Measurements from ENCODE around the gene EZR.
A peak's percentile ranks its signal among the peaks of the same experiment; 100 is the strongest.
"Not testable (repeated sequence)": the region's sequence is repeated elsewhere in the genome, so short reads cannot be mapped to it uniquely, and the experiment has no call there.

The EZR gene

DNA sequence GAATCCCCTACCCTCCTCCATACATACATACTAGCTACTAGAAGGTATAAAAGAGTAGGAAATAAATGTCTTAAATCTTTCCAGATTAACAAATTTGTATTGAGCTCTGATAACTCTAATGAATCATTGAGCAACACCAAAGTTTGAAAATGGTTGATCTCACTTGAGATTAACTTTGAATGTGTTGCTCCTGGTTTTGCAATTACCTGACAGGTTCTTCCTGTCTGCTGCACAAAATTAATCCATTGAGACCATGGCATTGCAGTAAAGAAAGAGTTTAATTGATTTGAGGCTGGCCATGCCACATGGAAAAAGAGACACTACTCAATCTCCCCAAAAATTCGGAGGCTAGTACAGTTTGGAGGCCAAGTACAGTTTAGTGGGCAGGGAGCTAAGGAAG is 21.3 kb upstream of the EZR start:
- no peak for DNase-seq

DNA sequence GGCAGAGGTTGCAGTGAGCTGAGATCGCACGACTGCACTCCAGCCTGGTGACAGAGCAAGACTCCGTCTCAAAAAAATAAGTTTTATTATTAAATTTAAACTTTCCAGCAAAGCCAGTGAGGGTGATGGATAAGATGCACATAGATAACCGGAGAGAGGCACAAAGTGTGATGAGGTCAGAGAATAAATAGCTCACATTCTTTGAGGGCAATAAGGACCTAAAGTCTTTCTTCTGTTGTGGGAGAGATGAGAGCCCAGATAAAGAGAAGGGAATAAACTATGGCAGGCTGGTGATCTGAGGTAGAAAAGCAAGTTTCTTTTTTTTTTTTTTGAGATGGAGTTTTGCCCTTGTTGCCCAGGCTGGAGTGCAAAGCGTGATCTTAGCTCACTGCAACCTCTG is 20.6 kb upstream of the EZR start:
- no peak for DNase-seq

DNA sequence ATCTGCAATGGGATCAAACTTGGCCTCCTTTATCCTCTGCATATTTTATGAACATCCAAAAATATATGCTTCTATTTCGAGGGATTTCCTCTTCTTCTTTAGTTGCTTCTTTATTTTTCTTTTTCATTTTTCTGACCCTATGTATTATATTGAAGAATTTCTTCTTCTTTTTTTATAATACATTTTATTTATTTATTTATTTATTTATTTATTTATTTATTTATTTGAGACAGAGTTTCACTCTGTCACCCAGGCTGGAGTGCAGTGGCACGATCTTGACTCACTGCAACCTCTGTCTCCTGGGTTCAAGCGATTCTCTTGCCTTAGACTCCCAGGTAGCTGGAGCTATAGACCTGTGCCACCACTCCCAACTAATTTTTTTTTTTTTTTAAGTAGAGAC is 19.6 kb upstream of the EZR start:
- not testable (repeated sequence) for DNase-seq

DNA sequence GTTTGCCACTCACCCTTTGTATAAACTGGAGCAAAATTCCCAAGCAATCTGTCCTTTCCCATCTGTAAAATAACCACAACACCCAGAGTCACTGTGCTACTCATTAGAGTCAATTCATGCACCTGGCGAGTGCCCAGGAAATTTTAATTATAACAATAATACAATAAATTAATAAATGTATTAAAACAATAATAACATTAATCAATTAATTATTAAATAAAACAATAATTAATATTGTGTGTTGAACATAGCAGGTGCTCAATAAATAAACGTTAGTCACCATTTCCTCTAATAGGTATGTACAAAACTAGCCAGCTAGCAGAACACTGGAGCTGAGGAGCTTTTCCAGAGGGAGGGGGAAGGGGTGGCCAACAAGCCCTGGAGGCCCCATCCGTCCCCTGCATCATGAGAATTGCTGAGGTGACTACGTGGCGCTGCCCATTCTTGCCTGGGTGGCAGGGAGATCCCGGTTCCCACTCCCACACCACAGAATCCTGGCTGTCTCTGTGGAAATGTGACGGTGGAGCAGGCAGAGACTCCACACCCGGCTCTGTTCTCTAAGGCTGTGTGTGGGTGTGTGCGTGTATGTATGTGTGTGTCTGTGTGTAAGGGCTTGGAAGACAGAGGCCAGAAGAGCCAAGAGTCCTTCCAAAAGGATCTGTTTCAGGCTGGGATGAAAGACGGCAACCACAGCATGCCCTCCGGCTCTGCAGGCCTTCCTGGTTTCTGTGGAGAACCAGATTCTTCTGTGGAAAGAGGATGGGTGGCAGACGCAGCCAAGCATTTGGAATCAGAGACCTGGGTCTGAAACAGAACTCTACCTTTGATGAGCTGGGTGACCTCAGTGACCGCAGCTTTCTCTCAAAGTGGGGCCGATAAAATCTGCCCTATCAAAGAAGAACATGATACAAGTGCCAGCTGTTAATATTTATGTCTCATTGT is 18.8 kb upstream of the EZR start:
- no peak for DNase-seq

DNA sequence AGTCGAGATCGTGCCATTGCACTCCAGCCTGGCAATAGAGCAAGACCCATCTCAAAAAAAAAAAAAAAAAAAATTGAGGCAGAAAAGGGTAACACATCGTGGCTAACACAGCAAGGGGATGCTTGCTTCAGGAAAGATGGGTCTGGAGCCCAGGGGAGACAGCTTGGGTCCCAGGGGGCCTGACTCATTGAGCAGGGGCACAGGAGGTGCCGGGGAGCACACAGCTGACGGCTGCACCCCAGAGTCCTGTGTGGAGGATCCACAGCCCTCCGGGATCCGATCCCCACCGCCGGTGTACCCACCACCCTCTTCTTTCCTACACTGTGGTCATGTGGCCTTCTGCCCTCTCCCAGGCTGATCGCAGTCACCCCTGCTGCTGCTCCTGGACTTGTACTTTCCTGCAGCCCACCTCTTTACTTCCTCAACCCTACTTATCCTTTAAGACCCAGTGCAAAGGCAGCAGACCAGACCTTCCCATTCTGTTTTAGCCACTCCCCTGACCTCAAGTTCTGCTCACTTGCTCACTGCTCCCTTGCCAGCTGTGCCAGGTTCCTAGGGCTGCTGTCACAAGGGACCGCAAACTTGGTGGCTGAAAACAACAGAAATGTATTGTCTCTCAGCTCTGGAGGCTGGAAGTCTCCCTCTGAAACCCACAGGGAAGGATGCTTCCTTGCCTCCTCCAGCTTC is 17.6 kb upstream of the EZR start:
- no peak for DNase-seq

DNA sequence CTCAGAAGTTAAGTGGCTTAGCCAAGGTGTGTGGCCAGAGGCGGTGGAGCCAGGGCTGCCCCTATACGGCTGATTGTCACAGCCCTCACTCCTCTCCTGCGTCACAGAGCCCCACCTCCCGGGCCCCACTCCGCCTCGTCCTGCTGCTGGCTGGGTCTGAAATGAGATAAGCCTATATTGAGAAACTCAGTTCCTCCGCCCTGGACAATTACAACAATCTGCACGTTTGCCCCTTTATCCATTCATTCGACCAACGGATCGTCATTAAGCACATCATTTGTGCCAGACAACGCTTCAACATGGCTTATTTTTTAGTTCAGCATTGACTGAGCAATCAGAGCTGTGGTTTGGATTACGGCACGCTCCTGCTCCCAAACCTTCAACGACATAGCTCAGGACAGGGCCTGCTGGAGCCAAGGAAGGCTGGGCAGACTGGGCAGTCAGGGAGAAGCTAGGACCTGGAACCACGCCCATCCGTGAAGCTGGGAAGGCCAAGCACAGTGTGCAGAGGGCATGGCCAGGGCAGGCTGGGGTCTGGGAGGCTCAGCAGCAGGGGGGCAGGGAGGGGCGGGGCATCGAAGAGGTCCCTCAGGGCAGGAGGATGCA is 16.6 kb upstream of the EZR start:
- peak; percentile 60 for DNase-seq

DNA sequence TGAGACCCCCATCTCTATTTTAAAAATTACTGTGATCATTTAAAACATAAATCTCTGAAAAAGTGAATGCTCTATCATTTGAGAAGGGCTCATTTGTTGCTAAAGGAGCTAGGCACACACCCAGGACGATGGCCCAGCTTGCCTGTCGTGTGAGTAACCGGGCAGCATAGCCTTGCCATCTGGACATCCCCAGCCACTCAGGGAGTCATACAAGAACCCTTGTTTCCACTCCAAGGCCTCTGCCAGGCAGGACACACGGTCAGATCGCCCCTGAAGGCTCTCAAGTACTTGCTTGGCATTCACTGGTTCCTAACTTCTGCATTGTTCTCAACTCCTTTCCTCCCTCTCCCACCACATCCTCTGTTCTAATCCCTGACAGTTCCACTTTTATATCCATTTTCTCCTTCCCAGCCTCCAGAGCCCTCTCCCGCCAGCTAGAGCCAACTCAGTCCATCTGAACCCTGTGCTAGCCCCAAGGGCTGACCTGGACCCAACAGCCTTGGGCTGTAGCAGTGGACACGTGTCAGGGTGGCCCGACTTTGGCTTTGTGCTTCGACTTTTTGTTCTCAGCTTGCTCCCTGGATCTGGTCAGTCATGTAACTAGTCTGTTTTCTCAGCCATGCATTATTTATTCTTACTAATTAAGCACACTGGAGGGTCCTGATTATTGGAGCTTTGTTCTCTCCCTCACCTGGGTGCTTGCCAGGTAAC is 15.7 kb upstream of the EZR start:
- no peak for DNase-seq

DNA sequence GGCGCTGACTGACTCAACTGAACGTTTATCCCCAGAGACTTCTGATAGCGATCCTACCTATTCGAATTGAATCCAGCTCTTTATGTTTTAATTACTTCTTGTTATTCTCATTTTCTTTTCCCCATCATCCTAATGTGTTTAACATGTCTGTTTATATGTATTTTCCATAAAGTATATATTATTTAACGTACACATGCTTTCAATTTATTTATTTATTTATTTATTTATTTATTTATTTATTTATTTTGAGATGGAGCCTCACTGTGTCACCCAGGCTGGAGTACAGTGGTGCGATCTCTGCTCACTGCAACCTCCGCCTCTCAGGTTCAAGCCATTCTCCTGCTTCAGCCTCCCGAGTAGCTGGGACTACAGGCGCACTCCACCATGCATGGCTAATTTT is 13.6 kb upstream of the EZR start:
- DNase-seq, result not testable (repeated sequence)

DNA sequence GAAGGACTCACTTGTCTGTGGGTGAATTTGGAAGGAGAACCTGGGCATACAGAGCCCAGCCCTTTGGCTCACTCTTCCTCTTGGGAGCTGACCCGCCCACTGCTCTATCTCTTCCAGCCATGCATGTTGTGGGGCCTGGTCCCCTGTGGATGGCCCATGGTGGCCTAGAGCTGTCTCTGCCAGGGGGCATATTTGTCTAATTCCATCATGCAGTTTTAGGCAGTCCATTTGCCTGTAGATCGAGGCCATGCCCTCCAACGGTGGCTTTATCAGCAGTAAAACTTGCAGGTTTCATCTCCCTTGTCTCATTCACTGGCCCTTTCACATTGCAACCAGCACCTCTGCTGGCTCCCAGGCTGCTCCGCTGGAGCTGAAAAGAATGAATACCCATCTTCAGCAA is 12.9 kb upstream of the EZR start:
- DNase-seq, result no peak

DNA sequence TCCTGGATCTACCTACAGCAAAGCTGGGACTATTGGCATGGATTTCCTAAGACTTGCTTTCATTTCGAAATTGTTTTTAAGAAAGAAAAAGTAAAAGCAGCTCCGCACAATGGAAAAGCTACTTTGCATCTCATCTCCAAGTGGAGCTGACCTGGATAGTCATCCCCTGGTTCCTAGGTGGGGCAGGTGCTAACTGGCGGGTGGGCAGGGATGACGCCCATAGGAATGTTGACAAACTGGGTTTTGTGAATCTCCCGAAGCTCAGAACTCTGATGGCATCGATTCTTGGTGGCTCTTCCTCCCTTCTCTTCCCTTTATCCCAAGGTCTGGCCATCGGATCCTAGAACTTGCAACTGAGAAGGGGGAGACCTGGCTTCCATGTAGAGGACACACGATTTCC is 12.4 kb upstream of the EZR start:
- no peak for DNase-seq

DNA sequence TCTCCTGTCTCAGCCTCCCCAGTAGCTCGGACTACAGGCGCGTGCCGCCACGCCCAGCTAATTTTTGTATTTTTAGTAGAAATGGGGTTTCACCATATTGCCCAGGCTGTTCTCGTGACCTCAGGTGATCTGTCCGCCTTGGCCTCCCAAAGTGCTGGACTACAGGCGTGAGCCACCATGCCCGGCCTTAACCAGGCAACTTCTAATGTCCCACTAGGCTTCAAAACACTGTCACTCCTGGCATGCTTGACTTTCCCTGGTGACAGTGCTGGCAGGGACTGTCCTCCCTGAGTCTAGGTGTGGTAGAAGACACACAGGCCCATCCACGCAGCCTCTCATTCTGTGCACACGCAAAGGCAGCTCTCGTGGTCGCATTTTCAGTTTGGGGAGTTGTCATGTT is 11.6 kb upstream of the EZR start:
- DNase-seq, result no peak

DNA sequence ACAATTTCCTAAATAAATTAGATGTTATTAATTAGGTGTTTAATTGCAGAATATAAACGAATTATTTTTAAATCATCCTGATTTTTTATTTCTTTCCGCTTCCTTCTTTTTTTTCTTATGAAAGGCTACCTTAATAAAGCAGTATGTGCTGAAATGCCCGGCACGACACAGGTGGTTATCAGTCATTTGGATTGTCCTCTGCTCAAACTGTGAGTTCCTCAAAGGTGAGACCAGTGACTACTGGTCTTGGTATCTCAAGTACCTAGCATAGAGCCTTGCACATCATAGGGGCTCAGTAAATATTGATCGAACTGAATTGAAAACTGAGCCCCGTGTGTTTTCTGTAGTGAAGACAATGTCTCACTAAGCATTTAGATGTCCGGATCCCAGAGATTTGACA is 9.6 kb upstream of the EZR start:
- no peak for DNase-seq

DNA sequence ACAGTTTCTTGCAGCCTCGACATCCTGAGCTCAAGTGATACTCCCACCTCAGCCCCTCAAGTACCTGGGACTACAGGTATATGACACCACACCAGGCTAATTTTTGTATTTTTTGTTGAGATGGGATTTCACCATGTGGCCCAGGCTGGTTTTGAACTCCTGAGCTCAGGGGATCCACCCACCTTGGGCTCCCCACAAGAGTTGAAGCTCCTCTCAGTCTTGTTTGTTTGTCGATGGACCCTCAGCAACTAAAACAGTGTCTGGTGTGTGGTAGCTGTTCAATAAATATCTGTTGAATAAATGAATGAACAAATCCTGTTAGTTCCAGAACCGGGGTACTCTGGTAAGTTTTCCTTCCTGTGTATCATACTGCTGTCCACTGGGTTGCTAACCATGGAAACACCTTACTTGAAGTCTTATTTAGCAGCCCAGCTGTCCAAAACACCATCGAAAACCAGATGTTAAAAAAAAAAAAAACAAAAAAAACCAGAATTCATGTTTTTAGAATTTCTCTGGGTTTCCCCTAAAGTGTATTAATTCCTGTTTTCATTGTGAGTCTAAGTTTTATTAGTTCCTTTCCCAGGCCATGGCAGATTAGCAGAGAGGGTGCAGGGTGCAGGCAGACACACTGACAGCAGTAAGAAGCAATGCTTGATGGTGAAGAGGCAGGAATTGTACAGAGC is 7.8 kb upstream of the EZR start:
- DNase-seq, result no peak

DNA sequence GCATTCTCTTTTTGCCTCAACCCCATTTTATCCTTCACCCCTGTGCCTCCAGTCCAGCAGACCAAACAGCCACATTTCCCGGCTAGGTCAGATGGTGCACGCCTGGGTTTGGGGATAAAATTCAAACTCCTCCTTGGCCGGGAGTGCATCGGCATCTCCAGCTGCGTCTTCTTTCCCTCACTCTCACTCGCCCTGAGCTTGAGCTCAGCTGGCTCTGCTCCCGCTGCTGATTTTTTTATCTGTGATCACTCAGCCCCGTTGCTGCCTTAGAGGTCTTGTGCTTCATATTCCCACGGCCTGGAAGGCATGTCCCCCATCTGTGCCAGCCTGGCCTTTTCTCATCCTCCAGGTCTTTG is 6.8 kb upstream of the EZR start:
- DNase-seq, result no peak

DNA sequence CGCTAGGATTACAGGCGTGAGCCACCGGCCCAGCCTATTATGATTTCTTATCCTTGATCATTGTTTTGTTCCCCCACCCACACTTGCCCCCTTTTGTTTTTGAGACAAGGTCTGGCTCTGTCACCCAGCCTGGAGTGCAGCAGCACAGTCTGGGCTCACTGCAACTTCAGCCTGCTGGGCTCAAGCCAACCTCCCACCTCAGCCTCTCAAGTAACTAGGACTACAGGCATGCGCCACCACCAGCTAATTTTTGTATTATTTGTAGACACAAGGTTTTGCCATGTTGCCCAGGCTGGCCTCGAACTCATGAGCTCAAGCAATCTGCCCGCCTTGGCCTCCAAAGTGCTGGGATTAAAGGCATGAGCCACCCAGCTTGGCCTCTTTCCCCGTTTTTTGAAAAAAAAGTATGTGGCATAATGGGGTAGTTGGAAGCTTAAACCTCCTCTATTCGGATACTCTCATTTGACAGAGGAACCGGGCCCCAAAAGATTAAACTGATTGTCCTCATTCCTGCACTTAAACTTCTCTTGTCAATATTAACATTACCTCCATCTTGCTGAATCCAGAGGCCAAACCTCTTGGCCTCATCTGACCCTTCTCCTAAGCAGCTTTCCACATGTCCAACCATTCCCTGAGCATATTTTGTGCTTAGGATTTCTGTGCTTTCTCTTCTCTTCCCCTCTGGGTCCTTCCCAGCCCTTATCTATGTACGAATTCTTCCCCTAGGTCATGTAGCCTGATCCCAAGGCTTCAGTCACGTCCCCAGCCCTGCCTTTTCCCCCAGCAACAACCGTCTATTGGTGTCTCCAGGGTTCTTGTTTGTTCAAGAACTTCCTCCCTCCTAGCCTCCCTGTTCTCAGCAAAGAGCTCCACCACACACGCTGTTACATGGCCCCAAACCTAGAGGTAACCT is 6.1 kb upstream of the EZR start:
- no peak for DNase-seq

DNA sequence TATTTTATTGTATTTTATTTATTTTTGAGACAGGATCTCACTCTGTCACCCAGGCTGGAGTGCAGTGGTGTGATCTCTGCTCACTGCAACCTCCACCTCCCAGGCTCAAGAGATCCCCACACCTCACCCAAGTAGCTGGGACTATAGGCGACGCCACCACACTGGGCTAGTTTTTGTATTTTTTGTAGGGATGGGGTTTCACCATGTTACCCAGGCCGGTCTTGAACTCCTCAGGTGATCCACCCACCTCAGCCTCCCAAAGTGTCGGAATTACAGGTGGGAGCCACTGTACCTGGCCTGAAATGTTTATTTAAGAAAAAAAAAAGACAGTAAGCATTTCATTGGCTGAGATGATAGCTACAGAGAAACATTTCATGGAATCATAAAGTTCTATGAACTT is 4.4 kb upstream of the EZR start:
- not testable (repeated sequence) for DNase-seq

DNA sequence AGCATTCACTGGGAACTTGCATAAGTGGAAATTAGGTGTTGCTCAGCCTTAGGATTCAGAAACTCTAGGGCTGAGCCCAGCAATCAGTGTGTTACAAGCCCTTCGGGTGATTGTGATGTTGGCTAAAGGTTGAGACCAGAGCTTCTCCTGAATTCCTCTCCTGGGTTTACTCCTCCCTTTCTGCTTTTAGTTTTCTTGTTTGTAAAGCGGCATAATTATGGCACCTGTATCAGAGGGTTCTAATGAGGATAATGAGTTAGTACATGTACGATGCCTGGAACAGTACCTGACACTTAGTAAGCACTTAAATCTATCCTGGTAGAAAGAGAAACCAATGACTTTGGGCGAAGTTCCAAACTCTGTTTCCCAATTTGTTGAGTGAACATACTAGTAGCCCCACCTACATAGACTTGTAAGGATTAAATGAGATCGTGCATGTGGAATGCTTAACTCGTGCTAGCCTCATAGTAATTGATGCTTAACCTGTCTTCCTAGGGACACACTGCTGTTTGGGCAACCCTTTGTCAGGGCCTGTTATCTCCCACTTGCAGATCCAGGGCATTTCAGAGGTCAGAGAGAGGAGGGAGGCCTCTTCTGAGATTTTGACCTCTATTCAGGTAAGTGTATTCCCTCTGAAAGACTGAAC is 932 bp upstream of the EZR start:
- no peak for DNase-seq

DNA sequence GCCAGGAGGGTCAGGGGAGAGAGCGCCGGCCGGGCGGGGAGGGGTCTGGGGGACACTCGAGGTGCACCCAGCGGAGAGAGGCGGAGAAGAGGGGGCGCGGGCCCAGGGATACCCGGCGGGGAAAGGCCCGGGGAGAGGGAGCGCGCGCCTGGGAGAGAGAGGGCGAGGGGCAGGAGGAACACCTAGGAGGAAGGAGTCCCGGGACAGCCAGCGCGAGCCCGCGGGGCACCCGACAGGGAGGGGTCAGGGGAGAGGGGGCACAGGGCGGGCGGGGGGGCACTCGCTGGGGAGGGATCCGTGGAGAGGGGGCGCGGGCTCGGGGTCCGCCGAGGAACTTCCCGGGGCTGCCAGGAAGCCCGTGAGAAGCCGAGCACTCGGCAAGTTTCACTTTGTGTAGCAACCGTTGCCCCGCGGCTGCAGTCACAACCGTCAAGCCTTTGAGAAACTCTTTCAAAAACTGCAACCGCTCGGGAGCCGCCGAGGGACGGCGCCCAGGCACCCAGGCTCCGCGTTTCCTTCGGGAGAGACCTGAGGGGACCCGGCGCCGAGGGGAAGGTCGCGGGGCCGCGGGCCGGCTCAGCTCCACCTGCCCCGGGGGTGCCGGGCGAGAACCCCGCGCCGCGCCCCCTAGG is 471 bp downstream of the EZR start:
- peak; percentile 10 for DNase-seq

DNA sequence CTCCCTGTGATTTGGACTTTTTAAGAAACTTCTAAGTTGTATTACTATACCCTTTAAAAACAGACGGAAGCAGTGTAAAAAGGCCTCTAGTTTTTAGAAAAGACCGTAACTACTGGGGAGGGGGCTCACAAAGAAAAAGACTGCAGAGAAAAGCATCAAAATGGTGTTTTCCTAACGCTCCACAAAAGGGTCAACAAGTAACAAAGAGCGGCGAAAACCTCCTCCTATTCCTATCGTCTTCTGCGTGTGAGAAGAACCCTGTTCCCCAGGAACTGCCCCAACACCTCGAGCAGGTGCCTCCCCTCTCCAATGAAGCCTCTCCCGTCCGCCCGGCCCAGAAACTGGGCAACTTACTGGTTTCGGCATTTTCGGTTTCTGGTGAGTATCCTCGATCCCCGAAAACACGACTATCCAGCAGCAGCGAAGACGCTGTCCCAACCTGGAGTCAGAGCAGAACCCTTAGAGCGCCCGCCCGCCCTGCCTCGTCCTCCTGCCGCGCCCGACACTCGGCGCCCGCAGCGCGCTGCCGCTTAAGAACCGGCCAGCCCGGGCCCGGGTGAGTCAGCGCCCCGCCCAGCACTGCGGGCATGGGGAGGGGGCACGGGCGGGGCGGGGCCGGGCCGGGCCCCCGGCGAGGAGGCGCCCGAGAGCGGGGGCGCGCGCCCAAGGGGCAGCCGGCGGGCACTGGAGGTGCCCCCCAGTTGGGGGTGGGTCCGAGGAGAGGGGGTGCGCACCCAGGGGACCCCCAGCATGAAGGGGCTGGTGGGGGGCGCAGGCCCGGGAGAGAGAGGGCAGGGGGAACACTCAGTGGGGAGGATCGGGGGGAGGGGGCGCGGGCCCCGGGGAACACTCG is 1.2 kb downstream of the EZR start:
- DNase-seq, result peak; percentile 10

Data from NCI-H510A treated with DMSO at 0.1 percent for 48 hours (cell line).